ENCODE measurements around the gene PDZRN3.

- no peak for TF ChIP-seq CTCF (IDR thresholded peaks at IDR 0.05)
- TF ChIP-seq POLR2A (IDR thresholded peaks at IDR 0.05), result no peak
- no peak for TF ChIP-seq POLR2AphosphoS5 (IDR thresholded peaks at IDR 0.05; ENCODE audit: insufficient read depth in 1 of 2, low read depth in 1 of 2)
Measured at GRCh38 chr3:73558727-73559075, 66.0 kb downstream of the PDZRN3 start.
